HG02623 (cell line): ENCODE measurements around the gene MDFI.

ENCODE experiments used
- ATAC-seq: cut with Tn5 transposase; IDR thresholded peaks from one replicate; pipeline ENCODE4 v1.9.1; 2021; ENCODE audit warnings: moderate library complexity; ENCODE audit not compliant: unreplicated experiment

The MDFI gene

DNA sequence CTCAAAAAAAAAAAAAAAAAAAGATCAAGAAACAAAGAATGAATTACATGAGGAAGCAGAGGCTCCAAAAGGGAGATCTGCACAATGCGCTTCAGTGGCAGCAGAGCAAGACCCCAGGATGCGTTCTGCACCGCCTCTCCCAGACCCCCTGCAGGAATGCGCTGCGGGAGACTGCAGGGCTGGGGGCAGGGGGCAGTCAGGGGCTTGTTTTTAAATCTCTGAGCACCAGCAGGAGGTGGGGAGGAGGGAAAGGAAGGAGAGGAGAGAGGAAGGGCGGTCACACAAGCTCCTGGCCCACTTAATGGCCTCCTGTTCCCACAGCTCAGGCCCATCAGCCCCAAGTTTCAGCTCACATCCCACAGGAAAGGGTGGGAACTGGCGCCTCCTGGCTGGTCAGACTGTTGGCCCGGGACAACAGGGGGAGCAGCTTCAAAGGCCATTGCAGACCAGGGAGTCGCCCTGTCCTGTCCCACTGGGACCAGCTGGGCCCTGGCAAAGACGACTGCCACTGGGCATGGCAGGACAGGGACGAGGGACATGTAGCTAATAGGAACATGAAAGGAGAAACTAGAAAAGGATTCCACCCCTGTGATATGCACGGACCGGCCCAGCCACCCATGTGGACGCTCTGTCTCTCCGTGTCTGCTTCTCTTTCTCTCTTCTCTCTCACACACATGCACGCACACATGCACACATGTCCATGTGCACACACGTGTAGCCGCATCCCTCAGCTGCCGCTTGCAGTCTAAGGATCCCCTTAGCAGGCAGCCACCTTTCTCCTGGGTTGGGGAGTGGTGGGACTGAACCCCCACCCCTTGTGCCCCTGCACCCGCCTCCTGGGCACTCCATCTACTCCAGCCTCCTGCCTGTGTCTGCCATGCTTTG is 62.4 kb downstream of the MDFI start:
- ATAC-seq: no peak

DNA sequence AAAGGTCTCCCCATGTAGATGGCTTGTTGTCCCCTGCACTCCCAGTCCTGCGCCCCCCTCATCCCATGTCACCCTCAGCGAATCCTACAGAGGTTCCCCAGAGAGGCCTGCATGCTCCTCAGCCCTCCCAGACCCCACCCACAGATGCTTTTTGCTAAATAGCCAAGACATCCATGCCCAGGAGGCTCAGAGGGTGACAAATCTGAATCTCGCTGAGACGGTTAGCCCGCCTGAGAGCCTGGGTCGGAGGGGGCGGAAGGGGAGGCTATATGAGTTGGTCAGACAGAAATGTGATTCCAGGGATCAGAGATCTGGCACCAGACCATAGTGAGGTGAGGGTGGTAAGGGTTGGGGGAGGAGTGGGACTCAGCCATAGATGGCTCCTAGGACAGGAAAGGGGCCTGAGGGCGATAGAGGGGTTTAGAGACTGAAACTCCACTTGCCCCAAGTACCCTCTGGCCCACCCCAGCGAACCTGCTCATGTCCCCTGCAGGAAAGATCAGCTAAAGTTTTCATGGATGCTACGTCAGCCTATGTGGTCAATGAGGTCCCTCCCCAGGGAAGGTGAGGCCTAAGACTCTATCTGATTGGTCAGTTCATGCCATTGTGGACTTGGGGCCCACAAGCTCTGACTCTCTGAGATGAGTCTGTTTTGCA is 63.9 kb downstream of the MDFI start:
- ATAC-seq: no peak

DNA sequence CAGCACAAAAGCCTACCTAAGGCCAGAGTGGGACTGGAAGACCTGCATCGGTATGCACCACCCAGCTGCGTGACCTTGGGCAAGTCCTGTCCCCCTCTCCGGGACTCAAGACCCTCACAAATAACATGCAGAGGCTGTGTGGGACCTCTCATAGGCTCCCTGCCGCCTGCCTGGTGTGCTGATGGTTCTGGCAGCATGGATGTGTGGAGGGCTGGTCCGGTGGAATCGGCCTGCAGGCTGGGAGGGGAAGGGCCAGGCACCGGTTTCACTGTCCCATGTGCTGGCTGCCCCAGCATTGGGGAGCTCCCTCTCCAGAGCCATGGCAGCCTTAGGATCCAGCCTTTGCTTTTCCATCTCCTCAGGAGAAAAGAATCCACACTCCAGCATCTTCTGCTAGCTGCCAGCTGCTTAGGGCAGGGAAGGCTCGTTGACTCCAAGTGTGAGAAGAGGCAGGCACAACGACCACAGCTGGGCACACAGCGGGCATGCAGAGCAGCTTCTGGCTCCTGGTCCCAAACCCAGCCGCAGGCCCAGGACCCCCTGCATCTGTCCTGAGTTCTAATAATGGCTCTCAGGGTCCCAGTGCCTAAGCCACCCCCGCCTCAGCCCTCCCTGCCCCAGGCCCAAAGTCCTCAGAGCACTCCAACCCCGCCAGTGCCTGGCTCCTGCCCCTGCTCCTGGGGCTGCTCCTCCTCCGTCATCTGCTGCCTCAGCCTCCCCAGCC is 64.7 kb downstream of the MDFI start:
- ATAC-seq: no peak
